ENCODE results near the gene PCGF5. TPM values are rescaled to one million over a fixed set of nuclear protein-coding genes. Genes with fewer than 3 reads are reported as not detected.
"Not testable (repeated sequence)": the region's sequence is repeated elsewhere in the genome, so short reads cannot be mapped to it uniquely, and the experiment has no call there.

PCGF5 gene
- total and polyA plus RNA-seq, 12 donors: 22.6 to 145 (median 72.9) TPM

DNA sequence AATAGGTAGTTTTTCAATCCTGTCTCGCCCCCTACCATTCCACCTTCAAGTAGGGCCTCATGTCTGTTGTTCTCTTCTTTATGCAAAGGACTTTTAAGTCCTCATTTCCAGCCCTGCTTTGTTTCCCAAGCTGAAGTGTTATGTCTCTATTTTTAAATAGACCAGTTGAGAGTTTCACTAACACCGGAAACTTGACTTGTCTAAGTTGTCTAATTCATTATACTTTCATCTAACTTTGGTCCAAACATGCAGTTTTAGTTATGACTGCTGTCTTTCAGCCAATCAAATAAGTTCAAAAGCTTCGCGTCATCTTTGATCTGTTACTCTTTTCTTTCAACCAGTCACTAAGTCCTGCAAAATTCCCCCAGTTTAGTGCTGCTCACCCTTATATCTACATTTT is 32.8 kb downstream of the PCGF5 start:
- no peak overlapping the region for H3K4me3 ChIP-seq
- 93 to 96% (median 96%) methylated on average over 4 of the region's 4 CpGs for WGBS, 4 donors
- peaks cover 0 to 23% of the 10 kb centered on the region in 2 donors for H3K36me3 ChIP-seq (replicated peaks in 1 of 2)
- intact Hi-C loops (cut with DNase I): loop anchor here in 1 of 2 donors (10.0 kb wide), 2 partner anchors 158 to 338 kb away; no protein-coding TSS in a partner anchor
- H3K27ac ChIP-seq: no peak overlapping the region
- no peak for TF ChIP-seq POLR2A (IDR thresholded peaks at IDR 0.05)
- TF ChIP-seq, protein P1, sequence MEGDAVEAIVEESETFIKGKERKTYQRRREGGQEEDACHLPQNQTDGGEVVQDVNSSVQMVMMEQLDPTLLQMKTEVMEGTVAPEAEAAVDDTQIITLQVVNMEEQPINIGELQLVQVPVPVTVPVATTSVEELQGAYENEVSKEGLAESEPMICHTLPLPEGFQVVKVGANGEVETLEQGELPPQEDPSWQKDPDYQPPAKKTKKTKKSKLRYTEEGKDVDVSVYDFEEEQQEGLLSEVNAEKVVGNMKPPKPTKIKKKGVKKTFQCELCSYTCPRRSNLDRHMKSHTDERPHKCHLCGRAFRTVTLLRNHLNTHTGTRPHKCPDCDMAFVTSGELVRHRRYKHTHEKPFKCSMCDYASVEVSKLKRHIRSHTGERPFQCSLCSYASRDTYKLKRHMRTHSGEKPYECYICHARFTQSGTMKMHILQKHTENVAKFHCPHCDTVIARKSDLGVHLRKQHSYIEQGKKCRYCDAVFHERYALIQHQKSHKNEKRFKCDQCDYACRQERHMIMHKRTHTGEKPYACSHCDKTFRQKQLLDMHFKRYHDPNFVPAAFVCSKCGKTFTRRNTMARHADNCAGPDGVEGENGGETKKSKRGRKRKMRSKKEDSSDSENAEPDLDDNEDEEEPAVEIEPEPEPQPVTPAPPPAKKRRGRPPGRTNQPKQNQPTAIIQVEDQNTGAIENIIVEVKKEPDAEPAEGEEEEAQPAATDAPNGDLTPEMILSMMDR (IDR thresholded peaks at IDR 0.05): no peak
- no peaks in the 10 kb centered on the region for H3K27me3 ChIP-seq
- H3K9me3 ChIP-seq (replicated peaks in 1 of 3): no peaks in the 10 kb centered on the region
- no peaks in the 10 kb centered on the region for H3K4me1 ChIP-seq (replicated peaks in 1 of 2)
- DNase-seq: no peak

DNA sequence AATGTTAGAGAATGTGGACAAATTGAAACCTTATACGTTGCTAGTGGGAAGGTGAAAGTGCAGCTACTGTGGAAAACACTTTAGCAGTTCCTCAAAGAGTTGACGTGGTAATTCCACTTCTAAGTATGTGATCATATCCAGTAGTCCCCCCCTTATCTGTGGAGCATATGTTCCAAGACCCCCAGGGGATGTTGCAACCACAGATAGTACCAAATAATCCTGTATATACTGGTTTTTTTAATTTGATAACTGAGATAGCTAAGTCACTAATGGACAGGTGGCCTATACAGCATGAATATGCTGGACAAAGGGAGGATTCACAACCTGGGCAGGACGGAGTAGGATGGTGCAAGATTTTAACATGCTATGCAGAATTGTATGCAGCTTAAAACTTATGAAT is 36.8 kb downstream of the PCGF5 start:
- intact Hi-C loops (cut with DNase I): loop anchor here in 1 of 2 donors (10.0 kb wide), 2 partner anchors 163 to 343 kb away; no protein-coding TSS in a partner anchor
- DNase-seq: no peak
- Histone ChIP-seq H3K36me3 (replicated peaks in 1 of 2) (peaks cover 0 to 15% of the 10 kb centered on the region in 2 donors), H3K27ac (no peak overlapping the region), H3K4me3 (no peak overlapping the region), H3K27me3 (no peaks in the 10 kb centered on the region), H3K9me3 (replicated peaks in 1 of 3) (no peaks in the 10 kb centered on the region), H3K4me1 (replicated peaks in 1 of 2) (no peaks in the 10 kb centered on the region)
- WGBS, 4 donors: 88 to 97% (median 96%) methylated on average over 3 of the region's 3 CpGs
- TF ChIP-seq, protein P1 (IDR thresholded peaks at IDR 0.05): no peak
- no peak for TF ChIP-seq POLR2A (IDR thresholded peaks at IDR 0.05)

DNA sequence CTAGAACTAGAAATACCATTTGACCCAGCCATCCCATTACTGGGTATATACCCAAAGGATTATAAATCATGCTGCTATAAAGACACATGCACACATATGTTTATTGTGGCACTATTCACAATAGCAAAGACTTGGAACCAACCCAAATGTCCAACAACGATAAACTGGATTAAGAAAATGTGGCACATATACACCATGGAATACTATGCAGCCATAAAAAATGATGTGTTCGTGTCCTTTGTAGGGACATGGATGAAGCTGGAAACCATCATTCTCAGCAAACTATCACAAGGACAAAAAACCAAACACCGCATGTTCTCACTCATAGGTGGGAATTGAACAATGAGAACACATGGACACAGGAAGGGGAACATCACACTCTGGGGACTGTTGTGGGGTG is 40.0 kb downstream of the PCGF5 start:
- H3K4me1 ChIP-seq (replicated peaks in 1 of 2); intact Hi-C loops (cut with DNase I); H3K4me3 ChIP-seq; H3K9me3 ChIP-seq (replicated peaks in 1 of 3); H3K27ac ChIP-seq; H3K36me3 ChIP-seq (replicated peaks in 1 of 2); H3K27me3 ChIP-seq; DNase-seq: not testable (repeated sequence)
- 90 to 100% (median 93%) methylated on average over 2 to 3 of the region's 3 CpGs for WGBS, 4 donors

DNA sequence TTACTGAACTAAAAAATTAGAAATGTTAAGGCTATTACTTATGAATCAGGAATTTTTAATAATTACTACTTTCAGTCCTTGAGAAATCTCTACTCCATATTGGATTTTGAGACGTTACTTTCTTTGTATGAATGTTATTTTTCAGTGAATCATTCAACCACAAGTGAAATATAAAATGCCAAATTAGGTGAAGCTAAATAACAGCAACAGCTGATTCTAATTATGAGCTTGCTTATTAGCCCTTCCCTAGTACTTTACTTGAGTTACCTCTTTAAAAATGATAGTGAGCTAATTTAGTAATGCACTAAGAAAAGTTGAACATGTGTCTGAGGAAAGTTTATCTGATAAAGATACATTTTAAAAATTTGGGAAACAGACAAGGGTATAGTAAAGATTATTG is 51.4 kb downstream of the PCGF5 start:
- H3K4me3 ChIP-seq: no peak overlapping the region
- no peaks in the 10 kb centered on the region for H3K4me1 ChIP-seq (replicated peaks in 1 of 2)
- 83 to 91% (median 89%) methylated on average over 1 of the region's 1 CpG for WGBS, 4 donors
- intact Hi-C loops (cut with DNase I): no loop called here
- DNase-seq: no peak
- no peak for TF ChIP-seq POLR2A (IDR thresholded peaks at IDR 0.05)
- TF ChIP-seq, protein P1 (IDR thresholded peaks at IDR 0.05): no peak
- no peak overlapping the region for H3K27ac ChIP-seq
- no peaks in the 10 kb centered on the region for H3K27me3 ChIP-seq
- H3K9me3 ChIP-seq (replicated peaks in 1 of 3): peaks cover 0 to 4% (median 0%) of the 10 kb centered on the region in 3 donors
- H3K36me3 ChIP-seq (replicated peaks in 1 of 2): peaks cover 0 to 6% of the 10 kb centered on the region in 2 donors

DNA sequence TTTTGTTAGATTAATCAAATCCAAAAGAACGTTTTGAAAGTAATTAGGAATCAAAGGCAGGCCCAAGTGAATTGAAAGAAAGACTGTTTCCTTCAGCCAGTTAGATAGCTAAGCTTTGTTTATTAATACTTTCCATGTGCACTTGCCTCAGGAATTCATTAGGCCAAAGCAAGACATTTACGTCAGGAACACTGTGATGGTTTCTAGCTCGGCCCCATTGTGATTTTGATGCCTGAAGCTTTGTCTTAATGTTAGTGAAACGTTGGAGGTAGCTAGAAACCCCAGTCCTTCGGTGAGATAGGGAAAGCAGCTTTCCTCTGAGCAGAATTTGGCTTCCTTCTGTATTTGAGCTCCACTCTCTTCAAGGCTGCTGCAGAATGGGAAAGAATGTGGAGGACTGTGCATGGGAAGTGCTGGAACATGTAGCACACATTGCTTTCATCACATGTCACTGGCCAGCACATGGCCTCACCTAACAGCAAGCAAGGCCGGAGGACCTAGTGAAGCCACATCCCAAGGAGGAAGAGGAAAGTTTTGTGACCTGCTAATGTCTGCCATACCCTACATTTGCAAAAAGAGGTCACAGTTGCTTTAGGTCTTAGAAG is 64.1 kb downstream of the PCGF5 start:
- WGBS, 4 donors: 80 to 87% (median 85%) methylated on average over 6 of the region's 6 CpGs
- Histone ChIP-seq H3K27ac (no peak overlapping the region), H3K36me3 (replicated peaks in 1 of 2) (no peaks in the 10 kb centered on the region), H3K9me3 (replicated peaks in 1 of 3) (peaks cover 0 to 5% (median 0%) of the 10 kb centered on the region in 3 donors), H3K27me3 (no peaks in the 10 kb centered on the region), H3K4me3 (no peak overlapping the region), H3K4me1 (replicated peaks in 1 of 2) (no peaks in the 10 kb centered on the region)
- no peak for DNase-seq
- intact Hi-C loops (cut with DNase I): no loop called here
- TF ChIP-seq, protein P1 (IDR thresholded peaks at IDR 0.05): no peak

All from adrenal gland (tissue), 12 donors.